ENCODE data around the gene BDP1. TPM values are rescaled to one million over a fixed set of nuclear protein-coding genes. Genes with fewer than 3 reads are reported as not detected.
"Not testable (repeated sequence)": the region's sequence is repeated elsewhere in the genome, so short reads cannot be mapped to it uniquely, and the experiment has no call there.

The BDP1 gene
- polyA plus RNA-seq, 3 donors, result 38.6 to 44.6 (median 42.2) TPM

- DNase-seq (ENCODE audit: extremely low read depth in 1 of 11, low read depth in 9 of 11, low spot score in 4 of 11), result no peak
These were observed 538 bp upstream of the BDP1 start for GRCh38 chr5:71454913-71455312.

- no peak for DNase-seq (ENCODE audit: extremely low read depth in 1 of 11, low read depth in 9 of 11, low spot score in 4 of 11)
These were observed 902 bp downstream of the BDP1 start for GRCh38 chr5:71456362-71456743.

- no peak for DNase-seq (ENCODE audit: extremely low read depth in 1 of 11, low read depth in 9 of 11, low spot score in 4 of 11)
These were observed 1.7 kb downstream of the BDP1 start for GRCh38 chr5:71457106-71457505.

- DNase-seq (ENCODE audit: extremely low read depth in 1 of 11, low read depth in 9 of 11, low spot score in 4 of 11), result no peak
These were observed 5.2 kb downstream of the BDP1 start for GRCh38 chr5:71460693-71461092.

- DNase-seq (ENCODE audit: extremely low read depth in 1 of 11, low read depth in 9 of 11, low spot score in 4 of 11), result no peak
These were observed 5.9 kb downstream of the BDP1 start for GRCh38 chr5:71461360-71461759.

GRCh38 chr5:71471193-71471592, 15.7 kb downstream of the BDP1 start:
- DNase-seq (ENCODE audit: extremely low read depth in 1 of 11, low read depth in 9 of 11, low spot score in 4 of 11), result no peak

GRCh38 chr5:71475788-71476384, 20.4 kb downstream of the BDP1 start:
- no peak for DNase-seq (ENCODE audit: extremely low read depth in 1 of 11, low read depth in 9 of 11, low spot score in 4 of 11)

GRCh38 chr5:71481441-71481840, 26.0 kb downstream of the BDP1 start:
- DNase-seq (ENCODE audit: extremely low read depth in 1 of 11, low read depth in 9 of 11, low spot score in 4 of 11), result no peak

GRCh38 chr5:71482132-71482531, 26.7 kb downstream of the BDP1 start:
- DNase-seq (ENCODE audit: extremely low read depth in 1 of 11, low read depth in 9 of 11, low spot score in 4 of 11), result peak in 2 of 11 donors; percentile 5 to 18

GRCh38 chr5:71483355-71483754, 27.9 kb downstream of the BDP1 start:
- no peak for DNase-seq (ENCODE audit: extremely low read depth in 1 of 11, low read depth in 9 of 11, low spot score in 4 of 11)

- no peak for DNase-seq (ENCODE audit: extremely low read depth in 1 of 11, low read depth in 9 of 11, low spot score in 4 of 11)
These were observed 37.6 kb downstream of the BDP1 start for GRCh38 chr5:71492817-71493615.

- not testable (repeated sequence) for DNase-seq (ENCODE audit: extremely low read depth in 1 of 11, low read depth in 9 of 11, low spot score in 4 of 11)
These were observed 38.8 kb downstream of the BDP1 start for GRCh38 chr5:71494202-71494601.

- DNase-seq (ENCODE audit: extremely low read depth in 1 of 11, low read depth in 9 of 11, low spot score in 4 of 11), result not testable (repeated sequence)
These were observed 43.3 kb downstream of the BDP1 start for GRCh38 chr5:71498756-71499155.

- DNase-seq (ENCODE audit: extremely low read depth in 1 of 11, low read depth in 9 of 11, low spot score in 4 of 11), result no peak
These were observed 48.1 kb downstream of the BDP1 start for GRCh38 chr5:71503536-71503935.

- no peak for DNase-seq (ENCODE audit: extremely low read depth in 1 of 11, low read depth in 9 of 11, low spot score in 4 of 11)
These were observed 66.7 kb downstream of the BDP1 start for GRCh38 chr5:71522151-71522550.

GRCh38 chr5:71525611-71526010, 70.2 kb downstream of the BDP1 start:
- DNase-seq (ENCODE audit: extremely low read depth in 1 of 11, low read depth in 9 of 11, low spot score in 4 of 11), result not testable (repeated sequence)

GRCh38 chr5:71528206-71528605, 72.8 kb downstream of the BDP1 start:
- DNase-seq (ENCODE audit: extremely low read depth in 1 of 11, low read depth in 9 of 11, low spot score in 4 of 11), result no peak

- no peak for DNase-seq (ENCODE audit: extremely low read depth in 1 of 11, low read depth in 9 of 11, low spot score in 4 of 11)
These were observed 74.2 kb downstream of the BDP1 start for GRCh38 chr5:71529682-71530081.

- DNase-seq (ENCODE audit: extremely low read depth in 1 of 11, low read depth in 9 of 11, low spot score in 4 of 11), result no peak
These were observed 77.7 kb downstream of the BDP1 start for GRCh38 chr5:71533142-71533541.

GRCh38 chr5:71533615-71534014, 78.2 kb downstream of the BDP1 start:
- DNase-seq (ENCODE audit: extremely low read depth in 1 of 11, low read depth in 9 of 11, low spot score in 4 of 11), result no peak

GRCh38 chr5:71537687-71538086, 82.2 kb downstream of the BDP1 start:
- DNase-seq (ENCODE audit: extremely low read depth in 1 of 11, low read depth in 9 of 11, low spot score in 4 of 11), result no peak
